Measurements from ENCODE around the gene NCDN.

NCDN gene

DNA sequence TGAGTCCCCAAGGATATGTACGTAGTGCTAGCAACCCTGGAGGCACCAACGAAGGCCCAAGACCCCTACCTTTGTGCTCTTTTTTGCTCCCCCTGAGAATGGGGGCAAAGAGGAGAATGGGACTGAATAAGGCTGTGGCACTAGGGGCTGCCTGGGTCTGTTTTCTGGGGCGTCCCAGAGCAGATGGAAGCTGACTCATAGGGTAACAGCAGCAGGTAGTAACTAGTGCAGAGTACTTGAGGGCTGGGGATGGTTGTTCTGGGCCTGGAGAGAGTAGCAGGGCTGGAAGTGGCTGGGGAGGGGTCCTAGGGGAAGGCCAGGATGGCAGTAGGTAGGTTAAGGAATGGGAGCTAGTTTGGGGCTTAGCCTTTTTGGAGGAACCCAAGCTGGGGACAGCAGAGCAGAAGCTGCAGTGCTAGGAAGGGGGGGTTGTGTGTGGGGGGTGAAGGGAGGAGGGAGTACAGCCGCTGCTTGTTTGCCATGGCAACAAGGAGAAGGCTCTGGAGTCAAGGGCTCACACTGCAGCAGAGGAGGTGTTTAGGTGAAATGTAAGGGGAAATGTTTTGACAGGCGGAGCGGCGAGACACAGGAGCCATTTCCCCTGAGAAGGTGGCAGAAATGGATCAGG, 1.8 kb downstream of the NCDN start:
- FAIRE-seq = no peak
- TF ChIP-seq POLR2A (IDR thresholded peaks at IDR 0.05; ENCODE audit: low read depth, low read length) (no peak), PAX5 (IDR thresholded peaks at IDR 0.05; ENCODE audit: insufficient read depth, low read length, severe bottlenecking) (no peak), TAF1 (IDR thresholded peaks at IDR 0.05; ENCODE audit: low read depth, low read length) (no peak)
- DNase-seq (ENCODE audit: insufficient read length, low spot score) = no peak

DNA sequence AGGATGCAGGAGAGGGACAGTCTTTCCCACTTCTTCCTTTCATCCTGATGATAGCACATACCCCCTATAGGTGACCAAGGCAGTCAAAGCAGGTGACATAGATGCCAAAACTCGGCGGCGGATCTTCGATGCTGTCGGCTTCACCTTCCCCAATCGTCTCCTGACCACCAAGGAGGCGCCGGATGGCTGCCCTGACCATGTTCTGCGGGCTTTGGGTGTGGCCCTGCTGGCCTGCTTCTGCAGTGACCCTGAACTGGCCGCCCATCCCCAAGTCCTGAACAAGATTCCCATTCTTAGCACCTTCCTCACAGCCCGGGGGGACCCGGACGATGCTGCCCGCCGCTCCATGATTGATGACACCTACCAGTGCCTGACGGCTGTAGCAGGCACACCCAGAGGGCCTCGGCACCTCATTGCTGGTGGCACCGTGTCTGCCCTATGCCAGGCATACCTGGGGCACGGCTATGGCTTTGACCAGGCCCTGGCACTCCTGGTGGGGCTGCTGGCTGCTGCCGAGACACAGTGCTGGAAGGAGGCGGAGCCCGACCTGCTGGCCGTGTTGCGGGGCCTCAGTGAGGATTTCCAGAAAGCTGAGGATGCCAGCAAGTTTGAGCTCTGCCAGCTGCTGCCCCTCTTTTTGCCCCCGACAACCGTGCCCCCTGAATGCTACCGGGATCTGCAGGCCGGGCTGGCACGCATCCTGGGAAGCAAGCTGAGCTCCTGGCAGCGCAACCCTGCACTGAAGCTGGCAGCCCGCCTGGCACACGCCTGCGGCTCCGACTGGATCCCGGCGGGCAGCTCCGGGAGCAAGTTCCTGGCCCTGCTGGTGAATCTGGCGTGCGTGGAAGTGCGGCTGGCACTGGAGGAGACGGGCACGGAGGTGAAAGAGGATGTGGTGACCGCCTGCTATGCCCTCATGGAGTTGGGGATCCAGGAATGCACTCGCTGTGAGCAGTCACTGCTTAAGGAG, 2.9 kb downstream of the NCDN start:
- FAIRE-seq = no peak
- DNase-seq (ENCODE audit: insufficient read length, low spot score) = no peak
- TF ChIP-seq TAF1 (IDR thresholded peaks at IDR 0.05; ENCODE audit: low read depth, low read length) (no peak), POLR2AphosphoS5 (IDR thresholded peaks at IDR 0.05; ENCODE audit: low read depth, low read length) (no peak), PAX5 (IDR thresholded peaks at IDR 0.05; ENCODE audit: insufficient read depth, low read length, severe bottlenecking) (no peak), POU2F2 (IDR thresholded peaks at IDR 0.05; ENCODE audit: low read depth, low read length) (no peak), SPI1 (IDR thresholded peaks at IDR 0.05; ENCODE audit: low read depth, low read length) (no peak), POLR2A (IDR thresholded peaks at IDR 0.05; ENCODE audit: low read depth, low read length) (no peak)

DNA sequence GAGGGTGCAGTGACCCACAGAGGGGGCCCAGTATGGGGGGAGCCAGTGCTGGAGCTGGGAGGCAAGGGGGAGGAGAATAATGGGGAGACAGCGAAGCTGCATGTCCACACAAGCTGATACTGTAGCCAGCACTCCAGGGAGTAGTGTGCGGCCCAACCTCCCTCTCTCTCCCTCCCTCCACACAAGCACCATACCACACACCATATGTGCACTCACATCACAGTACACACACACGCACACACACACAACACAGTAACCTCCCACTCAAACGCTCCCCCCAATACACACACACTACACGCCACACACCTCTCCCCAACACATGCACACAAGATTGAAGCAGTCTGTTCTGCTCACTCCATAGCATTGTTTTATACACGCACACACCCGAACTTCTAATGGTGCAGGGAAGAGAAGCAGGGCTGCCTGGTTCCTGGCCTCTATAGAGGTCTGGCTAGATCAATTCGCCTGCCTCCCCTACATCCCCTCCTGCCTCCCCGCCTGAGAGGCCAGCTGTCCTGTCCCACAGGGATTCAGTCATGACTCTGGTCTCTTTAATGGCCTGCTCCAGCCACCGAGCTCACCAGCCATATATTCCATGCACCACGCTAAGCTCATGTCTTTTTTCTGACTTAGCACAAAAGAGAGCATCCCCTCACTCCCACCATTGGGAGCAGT, 3.8 kb downstream of the NCDN start:
- TF ChIP-seq POLR2AphosphoS5 (IDR thresholded peaks at IDR 0.05; ENCODE audit: low read depth, low read length) = 0 out of 2 replicates have a peak, but pooled peaks have one; percentile 24
- no peak for TF ChIP-seq SPI1 (IDR thresholded peaks at IDR 0.05; ENCODE audit: low read depth, low read length)
- DNase-seq (ENCODE audit: insufficient read length, low spot score) = no peak
- FAIRE-seq = peak; percentile 55

DNA sequence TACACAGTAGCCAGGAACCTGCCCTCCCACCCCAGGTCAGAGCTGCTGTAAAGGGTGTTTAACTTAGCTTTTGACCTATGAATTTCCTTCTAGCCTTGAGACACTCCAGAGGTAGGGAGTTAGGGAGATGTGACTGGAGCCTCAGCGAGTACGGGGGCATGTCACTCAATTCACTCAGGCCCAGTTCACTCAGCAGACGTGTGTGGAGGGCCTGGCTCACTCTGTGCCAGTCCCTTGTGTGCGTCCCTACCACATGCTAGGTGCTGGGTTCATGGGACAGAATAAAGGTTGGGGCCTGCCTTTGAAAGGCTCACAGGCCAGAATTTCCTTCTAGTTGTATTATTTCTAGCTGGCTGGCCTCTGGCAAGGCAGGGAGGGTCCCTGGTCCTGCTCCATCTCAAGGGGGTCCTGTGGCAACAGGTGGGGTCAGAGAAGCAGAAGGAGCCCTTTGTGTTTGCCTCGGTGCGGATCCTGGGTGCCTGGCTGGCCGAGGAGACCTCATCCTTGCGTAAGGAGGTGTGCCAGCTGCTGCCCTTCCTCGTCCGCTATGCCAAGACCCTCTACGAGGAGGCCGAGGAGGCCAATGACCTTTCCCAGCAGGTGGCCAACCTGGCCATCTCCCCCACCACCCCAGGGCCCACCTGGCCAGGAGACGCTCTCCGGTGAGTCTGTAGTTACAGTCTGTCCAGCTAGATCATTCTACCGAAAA, 4.5 kb downstream of the NCDN start:
- DNase-seq (ENCODE audit: insufficient read length, low spot score) = no peak
- no peak for FAIRE-seq
- TF ChIP-seq PAX5 (IDR thresholded peaks at IDR 0.05; ENCODE audit: insufficient read depth, low read length, severe bottlenecking) (no peak), POLR2A (IDR thresholded peaks at IDR 0.05; ENCODE audit: low read depth, low read length) (no peak), SPI1 (IDR thresholded peaks at IDR 0.05; ENCODE audit: low read depth, low read length) (no peak), POU2F2 (IDR thresholded peaks at IDR 0.05; ENCODE audit: low read depth, low read length) (no peak), POLR2AphosphoS5 (IDR thresholded peaks at IDR 0.05; ENCODE audit: low read depth, low read length) (no peak), TAF1 (IDR thresholded peaks at IDR 0.05; ENCODE audit: low read depth, low read length) (no peak)

DNA sequence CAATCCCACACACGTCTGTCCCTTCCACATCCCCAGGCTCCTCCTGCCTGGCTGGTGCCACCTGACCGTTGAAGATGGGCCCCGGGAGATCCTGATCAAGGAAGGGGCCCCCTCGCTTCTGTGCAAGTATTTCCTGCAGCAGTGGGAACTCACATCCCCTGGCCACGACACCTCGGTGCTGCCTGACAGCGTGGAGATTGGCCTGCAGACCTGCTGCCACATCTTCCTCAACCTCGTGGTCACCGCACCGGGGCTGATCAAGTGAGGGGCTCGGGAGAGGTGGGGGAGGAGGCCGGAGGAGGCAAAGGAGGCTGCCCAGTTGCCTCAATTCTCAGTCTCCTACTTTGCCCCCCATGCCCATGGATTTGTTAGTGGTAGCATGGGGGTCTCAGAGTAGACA, 5.6 kb downstream of the NCDN start:
- DNase-seq (ENCODE audit: insufficient read length, low spot score) (no peak), FAIRE-seq (no peak)
- no peak for TF ChIP-seq SPI1 (IDR thresholded peaks at IDR 0.05; ENCODE audit: low read depth, low read length)
- no peak for TF ChIP-seq POU2F2 (IDR thresholded peaks at IDR 0.05; ENCODE audit: low read depth, low read length)
- TF ChIP-seq PAX5 (IDR thresholded peaks at IDR 0.05; ENCODE audit: insufficient read depth, low read length, severe bottlenecking) = no peak
- no peak for TF ChIP-seq POLR2AphosphoS5 (IDR thresholded peaks at IDR 0.05; ENCODE audit: low read depth, low read length)
- TF ChIP-seq TAF1 (IDR thresholded peaks at IDR 0.05; ENCODE audit: low read depth, low read length) = no peak
- no peak for TF ChIP-seq POLR2A (IDR thresholded peaks at IDR 0.05; ENCODE audit: low read depth, low read length)

DNA sequence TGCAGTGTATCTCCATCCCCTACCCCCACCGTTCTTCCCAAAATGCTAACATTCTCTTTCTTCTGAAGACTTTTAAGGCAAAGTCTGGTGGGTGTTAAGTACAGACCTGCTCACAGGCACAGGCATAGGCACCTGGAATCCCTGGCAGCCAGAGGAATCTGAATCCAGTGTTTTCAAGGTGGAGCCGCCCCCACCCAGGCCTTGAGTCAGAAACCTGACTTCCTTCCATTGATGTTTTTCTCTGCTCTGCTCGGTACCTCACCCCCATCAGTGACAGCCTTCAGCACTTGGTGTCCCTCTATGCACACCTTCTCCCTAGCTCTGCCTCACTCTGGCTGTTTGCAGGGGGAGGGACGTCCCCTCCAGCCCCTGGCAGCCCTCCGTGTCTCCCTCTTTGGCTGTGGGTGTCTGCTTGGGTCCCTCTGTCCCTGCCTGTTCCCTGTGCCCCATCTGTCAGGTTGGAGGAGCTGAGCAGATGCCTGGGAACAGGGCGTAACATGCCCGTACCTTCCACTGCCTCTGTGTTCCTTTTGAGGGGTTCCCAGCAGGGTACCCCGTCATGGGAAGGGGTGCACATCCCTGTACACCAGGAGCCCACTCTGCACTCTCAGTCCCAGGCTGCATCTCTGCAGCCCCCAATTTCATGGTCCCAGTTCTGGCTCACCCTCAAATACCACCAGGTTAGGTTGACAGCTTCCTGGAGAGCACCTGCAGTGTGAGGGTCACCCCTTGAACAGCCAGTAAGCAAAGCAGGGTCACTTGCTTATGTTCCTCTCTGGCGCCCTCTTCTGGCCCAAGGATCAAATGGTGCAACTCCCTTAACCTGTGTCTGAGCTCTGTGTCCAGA, 6.7 kb downstream of the NCDN start:
- DNase-seq (ENCODE audit: insufficient read length, low spot score) (peak; percentile 78), FAIRE-seq (peak; percentile 95)
- TF ChIP-seq POLR2AphosphoS5 (IDR thresholded peaks at IDR 0.05; ENCODE audit: low read depth, low read length) (no peak), TAF1 (IDR thresholded peaks at IDR 0.05; ENCODE audit: low read depth, low read length) (no peak), PAX5 (IDR thresholded peaks at IDR 0.05; ENCODE audit: insufficient read depth, low read length, severe bottlenecking) (no peak), POU2F2 (IDR thresholded peaks at IDR 0.05; ENCODE audit: low read depth, low read length) (no peak), SPI1 (IDR thresholded peaks at IDR 0.05; ENCODE audit: low read depth, low read length) (no peak), POLR2A (IDR thresholded peaks at IDR 0.05; ENCODE audit: low read depth, low read length) (no peak)

DNA sequence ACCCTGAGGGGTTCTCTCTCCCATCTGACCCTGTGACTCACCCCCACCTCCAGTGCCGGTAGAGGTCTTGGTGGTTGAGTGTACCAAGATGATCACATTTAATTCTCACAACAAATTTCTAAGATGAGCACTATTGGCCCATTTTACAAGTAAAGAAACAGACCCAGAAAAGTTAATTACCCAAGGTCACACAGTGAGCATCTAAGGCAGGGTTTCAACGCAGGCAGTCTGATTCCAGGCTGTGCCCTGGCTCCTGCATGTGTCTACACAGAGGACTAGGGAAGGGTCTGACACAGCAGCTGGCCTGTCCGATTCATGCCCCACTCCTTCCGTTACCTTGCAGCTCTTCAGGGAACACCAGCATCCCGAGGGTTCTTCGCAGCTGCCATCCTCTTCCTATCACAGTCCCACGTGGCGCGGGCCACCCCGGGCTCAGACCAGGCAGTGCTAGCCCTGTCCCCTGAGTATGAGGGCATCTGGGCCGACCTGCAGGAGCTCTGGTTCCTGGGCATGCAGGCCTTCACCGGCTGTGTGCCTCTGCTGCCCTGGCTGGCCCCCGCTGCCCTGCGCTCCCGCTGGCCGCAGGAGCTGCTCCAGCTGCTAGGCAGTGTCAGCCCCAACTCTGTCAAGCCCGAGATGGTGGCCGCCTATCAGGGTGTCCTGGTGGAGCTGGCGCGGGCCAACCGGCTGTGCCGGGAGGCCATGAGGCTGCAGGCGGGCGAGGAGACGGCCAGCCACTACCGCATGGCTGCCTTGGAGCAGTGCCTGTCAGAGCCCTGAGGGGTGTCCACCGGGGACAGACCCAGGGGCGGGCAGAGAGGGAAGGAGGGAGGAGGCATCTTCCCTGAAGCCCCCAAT, 7.5 kb downstream of the NCDN start:
- DNase-seq (ENCODE audit: insufficient read length, low spot score) (no peak), FAIRE-seq (no peak)
- TF ChIP-seq POLR2AphosphoS5 (IDR thresholded peaks at IDR 0.05; ENCODE audit: low read depth, low read length) (no peak), POU2F2 (IDR thresholded peaks at IDR 0.05; ENCODE audit: low read depth, low read length) (no peak), PAX5 (IDR thresholded peaks at IDR 0.05; ENCODE audit: insufficient read depth, low read length, severe bottlenecking) (no peak), TAF1 (IDR thresholded peaks at IDR 0.05; ENCODE audit: low read depth, low read length) (no peak), POLR2A (IDR thresholded peaks at IDR 0.05; ENCODE audit: low read depth, low read length) (no peak), SPI1 (IDR thresholded peaks at IDR 0.05; ENCODE audit: low read depth, low read length) (no peak)

DNA sequence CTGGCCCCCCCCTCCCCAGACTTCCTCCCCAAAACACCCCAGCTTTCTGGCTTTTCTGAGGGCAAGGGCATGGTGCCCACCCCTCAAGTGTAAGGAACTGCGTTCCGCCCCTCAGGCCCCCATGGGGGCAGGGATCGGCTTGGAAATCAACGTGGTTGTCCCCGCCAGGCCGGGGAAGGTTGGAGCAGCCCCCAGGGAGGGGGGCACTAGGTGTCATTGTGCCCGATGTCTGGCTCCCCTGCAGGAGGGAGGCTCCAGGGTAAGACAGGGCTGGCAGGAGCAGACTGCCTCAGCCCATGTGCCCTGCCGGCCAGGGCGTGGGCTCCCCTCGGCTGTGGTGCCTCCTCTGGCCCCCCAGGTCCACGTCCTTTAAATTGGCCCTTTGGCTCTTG, 8.1 kb downstream of the NCDN start:
- DNase-seq (ENCODE audit: insufficient read length, low spot score) (no peak), FAIRE-seq (no peak)
- TF ChIP-seq TAF1 (IDR thresholded peaks at IDR 0.05; ENCODE audit: low read depth, low read length) (no peak), POLR2AphosphoS5 (IDR thresholded peaks at IDR 0.05; ENCODE audit: low read depth, low read length) (no peak), SPI1 (IDR thresholded peaks at IDR 0.05; ENCODE audit: low read depth, low read length) (no peak), POU2F2 (IDR thresholded peaks at IDR 0.05; ENCODE audit: low read depth, low read length) (no peak), POLR2A (IDR thresholded peaks at IDR 0.05; ENCODE audit: low read depth, low read length) (no peak), PAX5 (IDR thresholded peaks at IDR 0.05; ENCODE audit: insufficient read depth, low read length, severe bottlenecking) (no peak)
